CD8-positive, alpha-beta memory T cell (primary cell): ENCODE data around the gene FGB. TPM values are rescaled to one million over a fixed set of nuclear protein-coding genes. Genes with fewer than 3 reads are reported as not detected.

ENCODE experiments used
- CTCF ChIA-PET: fragments of 350-600 bp; sonication (Branson Sonifier 250); formaldehyde crosslinking; loops from one replicate; lab custom pipeline; 2021; ENCODE audit warnings: antibody characterized with exemption; lab: Charles Lee
- POLR2A ChIA-PET: fragments of 350-600 bp; sonication (Branson Sonifier 250); formaldehyde crosslinking; loops from one replicate; lab custom pipeline; 2021; ENCODE audit warnings: antibody characterized with exemption; lab: Charles Lee
- DNase-seq, 5 donors: peaks; one replicate each; pipeline versions ENCODE4 v3.0.0 to v3.0.0-alpha.2; 2020 to 2022; ENCODE audit warnings: mixed read lengths in 1 of 5
- H3K27ac ChIP-seq: one replicate; pipeline ENCODE4 v1.7.0; 2013; ENCODE audit warnings: low read depth, mild to moderate bottlenecking, low read length, moderate library complexity
- H3K27me3 ChIP-seq: 2 replicates; pipeline ENCODE4 v1.7.0; 2013; ENCODE audit warnings: low read length, mild to moderate bottlenecking; ENCODE audit not compliant: insufficient read depth, poor library complexity, severe bottlenecking
- H3K36me3 ChIP-seq: 2 replicates; pipeline ENCODE4 v1.7.0; 2013; ENCODE audit warnings: mild to moderate bottlenecking, low read length, moderate library complexity; ENCODE audit not compliant: insufficient read depth
- H3K4me1 ChIP-seq: 2 replicates; pipeline ENCODE4 v1.7.0; 2013; ENCODE audit warnings: mild to moderate bottlenecking, low read length, moderate library complexity; ENCODE audit not compliant: insufficient read depth
- H3K4me3 ChIP-seq: 2 replicates; pipeline ENCODE4 v1.7.0; 2013; ENCODE audit warnings: mild to moderate bottlenecking, low read length
- H3K9me3 ChIP-seq: 2 replicates; pipeline ENCODE4 v1.7.0; 2013; ENCODE audit warnings: mild to moderate bottlenecking, low read length
- H3K27ac Mint-ChIP-seq, 8 donors: one replicate each; pipeline ENCODE4 v1.8.0; 2020 to 2021; ENCODE audit warnings: mixed read lengths in 8 of 8, mild to moderate bottlenecking in 6 of 8, inconsistent platforms in 3 of 8, moderate library complexity in 3 of 8
- H3K27me3 Mint-ChIP-seq, 2 donors: one replicate each; pipeline ENCODE4 v1.8.0; 2020 to 2021; ENCODE audit warnings: mixed read lengths in 2 of 2, mild to moderate bottlenecking in 1 of 2, moderate library complexity in 1 of 2
- H3K36me3 Mint-ChIP-seq, 3 donors: one replicate each; pipeline ENCODE4 v1.8.0; 2020 to 2021; ENCODE audit warnings: mixed read lengths in 3 of 3, inconsistent platforms in 1 of 3, mild to moderate bottlenecking in 1 of 3
- H3K4me1 Mint-ChIP-seq, 3 donors: one replicate each; pipeline ENCODE4 v1.8.0; 2020 to 2021; ENCODE audit warnings: mixed read lengths in 3 of 3, inconsistent platforms in 1 of 3, mild to moderate bottlenecking in 1 of 3
- H3K4me3 Mint-ChIP-seq, 7 donors: one replicate each; pipeline ENCODE4 v1.8.0; 2020 to 2021; ENCODE audit warnings: mixed read lengths in 7 of 7, mild to moderate bottlenecking in 6 of 7, moderate library complexity in 4 of 7, inconsistent platforms in 2 of 7
- H3K9me3 Mint-ChIP-seq, 5 donors: one replicate each; pipeline ENCODE4 v1.8.0; 2020 to 2022; ENCODE audit warnings: mixed read lengths in 5 of 5, mild to moderate bottlenecking in 3 of 5, moderate library complexity in 2 of 5, inconsistent platforms in 1 of 5
- polyA plus RNA-seq: library from polyadenylated mRNA; unstranded; fragments of 300-500 nt; fragmentation: Illumina TruSeq; gene quantifications from one replicate; pipeline ENCODE4 v1.2.3, GENCODE V29; 2021
- total RNA-seq, 2 experiments: library from RNA; stranded (reverse); gene quantifications; one replicate each; pipeline ENCODE4 v1.2.3, GENCODE V29; 2021

The FGB gene
- total and polyA plus RNA-seq, 3 experiments from 2014 or later: not detected

GRCh38 chr4:154604696-154605200, 41.9 kb downstream of the FGB start:
- Mint-ChIP-seq H3K4me1 (no peaks in the 10 kb centered on the region), H3K9me3 (no peaks in the 10 kb centered on the region), H3K27ac (no peak overlapping the region), H3K36me3 (no peaks in the 10 kb centered on the region), H3K4me3 (no peak overlapping the region), H3K27me3 (peaks cover 12 to 46% of the 10 kb centered on the region in 2 donors)
- H3K36me3 ChIP-seq: no peaks in the 10 kb centered on the region
- no peaks in the 10 kb centered on the region for H3K4me1 ChIP-seq
- no peak overlapping the region for H3K27ac ChIP-seq
- peaks cover 7% of the 10 kb centered on the region for H3K27me3 ChIP-seq
- no peaks in the 10 kb centered on the region for H3K9me3 ChIP-seq
- no peak overlapping the region for H3K4me3 ChIP-seq
- no peak for DNase-seq
- POLR2A ChIA-PET: no interaction called here
- CTCF ChIA-PET: no interaction called here

GRCh38 chr4:154606728-154607723, 44.2 kb downstream of the FGB start:
- H3K27me3 Mint-ChIP-seq: peaks cover 7 to 42% of the 10 kb centered on the region in 2 donors
- POLR2A ChIA-PET: no interaction called here
- H3K4me1 Mint-ChIP-seq: no peaks in the 10 kb centered on the region
- no peak for DNase-seq
- no peak overlapping the region for H3K4me3 Mint-ChIP-seq
- Histone ChIP-seq H3K9me3 (no peaks in the 10 kb centered on the region), H3K36me3 (no peaks in the 10 kb centered on the region), H3K4me1 (no peaks in the 10 kb centered on the region), H3K27ac (no peak overlapping the region), H3K4me3 (no peak overlapping the region), H3K27me3 (peaks cover 7% of the 10 kb centered on the region)
- H3K9me3 Mint-ChIP-seq: no peaks in the 10 kb centered on the region
- no peak overlapping the region for H3K27ac Mint-ChIP-seq
- no peaks in the 10 kb centered on the region for H3K36me3 Mint-ChIP-seq
- CTCF ChIA-PET: interaction anchor here (2.5 kb wide), 1 partner anchor 12 kb away, joined by 6 read pairs; no protein-coding TSS in a partner anchor

GRCh38 chr4:154608361-154609252, 45.8 kb downstream of the FGB start:
- Histone ChIP-seq H3K4me3 (no peak overlapping the region), H3K27ac (no peak overlapping the region), H3K27me3 (peaks cover 7% of the 10 kb centered on the region), H3K9me3 (no peaks in the 10 kb centered on the region), H3K36me3 (no peaks in the 10 kb centered on the region), H3K4me1 (no peaks in the 10 kb centered on the region)
- Mint-ChIP-seq H3K27me3 (peaks cover 7 to 40% of the 10 kb centered on the region in 2 donors), H3K4me1 (no peaks in the 10 kb centered on the region), H3K36me3 (no peaks in the 10 kb centered on the region), H3K9me3 (no peaks in the 10 kb centered on the region), H3K4me3 (no peak overlapping the region), H3K27ac (no peak overlapping the region)
- DNase-seq: no peak
- ChIA-PET CTCF (no interaction called here), POLR2A (no interaction called here)

- H3K4me3 ChIP-seq: no peak overlapping the region
- ChIA-PET CTCF (interaction anchor here (0.9 kb wide), 1 partner anchor 15 kb away, joined by 3 read pairs; no protein-coding TSS in a partner anchor), POLR2A (no interaction called here)
- Mint-ChIP-seq H3K9me3 (no peaks in the 10 kb centered on the region), H3K27ac (no peak overlapping the region), H3K4me3 (no peak overlapping the region), H3K27me3 (peaks cover 9 to 37% of the 10 kb centered on the region in 2 donors), H3K4me1 (no peaks in the 10 kb centered on the region), H3K36me3 (no peaks in the 10 kb centered on the region)
- no peak overlapping the region for H3K27ac ChIP-seq
- H3K4me1 ChIP-seq: no peaks in the 10 kb centered on the region
- H3K36me3 ChIP-seq: no peaks in the 10 kb centered on the region
- H3K27me3 ChIP-seq: peaks cover 7% of the 10 kb centered on the region
- no peaks in the 10 kb centered on the region for H3K9me3 ChIP-seq
- no peak for DNase-seq
These were observed 46.7 kb downstream of the FGB start for GRCh38 chr4:154609532-154609931.

GRCh38 chr4:154610582-154610981, 47.8 kb downstream of the FGB start:
- ChIA-PET POLR2A (no interaction called here), CTCF (interaction anchor here (1.5 kb wide), 1 partner anchor 8 kb away, joined by 4 read pairs; no protein-coding TSS in a partner anchor)
- no peaks in the 10 kb centered on the region for H3K36me3 ChIP-seq
- no peaks in the 10 kb centered on the region for H3K9me3 Mint-ChIP-seq
- no peaks in the 10 kb centered on the region for H3K9me3 ChIP-seq
- H3K27ac Mint-ChIP-seq: no peak overlapping the region
- H3K27me3 Mint-ChIP-seq: peaks cover 9 to 30% of the 10 kb centered on the region in 2 donors
- no peaks in the 10 kb centered on the region for H3K36me3 Mint-ChIP-seq
- no peaks in the 10 kb centered on the region for H3K4me1 Mint-ChIP-seq
- no peak for DNase-seq
- H3K4me3 Mint-ChIP-seq: no peak overlapping the region
- H3K4me3 ChIP-seq: no peak overlapping the region
- H3K27ac ChIP-seq: no peak overlapping the region
- H3K4me1 ChIP-seq: no peaks in the 10 kb centered on the region
- H3K27me3 ChIP-seq: peaks cover 7% of the 10 kb centered on the region

GRCh38 chr4:154611833-154612232, 49.0 kb downstream of the FGB start:
- Mint-ChIP-seq H3K27ac (no peak overlapping the region), H3K27me3 (peaks cover 8 to 24% of the 10 kb centered on the region in 2 donors), H3K4me1 (peaks cover 0 to 3% (median 0%) of the 10 kb centered on the region in 3 donors), H3K9me3 (no peaks in the 10 kb centered on the region), H3K4me3 (no peak overlapping the region), H3K36me3 (no peaks in the 10 kb centered on the region)
- ChIA-PET POLR2A (no interaction called here), CTCF (interaction anchor here (1.2 kb wide), 1 partner anchor 13 kb away, joined by 3 read pairs; no protein-coding TSS in a partner anchor)
- no peak for DNase-seq
- Histone ChIP-seq H3K27ac (no peak overlapping the region), H3K36me3 (no peaks in the 10 kb centered on the region), H3K4me3 (no peak overlapping the region), H3K4me1 (no peaks in the 10 kb centered on the region), H3K27me3 (peaks cover 7% of the 10 kb centered on the region), H3K9me3 (no peaks in the 10 kb centered on the region)

GRCh38 chr4:154612472-154613414, 49.9 kb downstream of the FGB start, which contains the start of gene FGG:
FGG (minus strand) TSS chr4:154612656; CDS start chr4:154612609, 47 bp downstream.
- no peaks in the 10 kb centered on the region for H3K4me1 ChIP-seq
- Mint-ChIP-seq H3K36me3 (no peaks in the 10 kb centered on the region), H3K9me3 (no peaks in the 10 kb centered on the region), H3K4me3 (no peak within 1 kb of the TSS), H3K27me3 (peaks cover 7 to 19% of the 10 kb centered on the region in 2 donors), H3K4me1 (peaks cover 0 to 3% (median 2%) of the 10 kb centered on the region in 3 donors), H3K27ac (no peak within 1 kb of the TSS)
- no peak within 1 kb of the TSS for H3K27ac ChIP-seq
- H3K27me3 ChIP-seq: peaks cover 7% of the 10 kb centered on the region
- H3K9me3 ChIP-seq: no peaks in the 10 kb centered on the region
- H3K4me3 ChIP-seq: no peak within 1 kb of the TSS
- H3K36me3 ChIP-seq: no peaks in the 10 kb centered on the region
- ChIA-PET POLR2A (no interaction called here), CTCF (interaction anchor here (1.2 kb wide), 1 partner anchor 14 kb away, joined by 3 read pairs; no protein-coding TSS in a partner anchor)
- DNase-seq: no peak
